ENCODE results near the gene ZNF485. TPM values are rescaled to one million over a fixed set of nuclear protein-coding genes. Genes with fewer than 3 reads are reported as not detected.

The ZNF485 gene
- total RNA-seq, 1 donor = 2.5 TPM

- H3K27me3 ChIP-seq (ENCODE audit: insufficient read depth, low read length) = peaks cover 5% of the 10 kb centered on the region
- H3K27ac ChIP-seq (ENCODE audit: low read depth, low read length) = no peak overlapping the region
- H3K36me3 ChIP-seq (ENCODE audit: insufficient read depth, low read length) = no peaks in the 10 kb centered on the region
- no peak for DNase-seq (ENCODE audit: insufficient read length, low spot score, missing footprints)
- H4K20me1 ChIP-seq (ENCODE audit: insufficient read depth, low read length) = no peaks in the 10 kb centered on the region
- no peak overlapping the region for H2AFZ ChIP-seq (ENCODE audit: low read length)
- peaks cover 6% of the 10 kb centered on the region for H3K4me1 ChIP-seq (ENCODE audit: insufficient read depth, low read length)
- no peaks in the 10 kb centered on the region for H3K9me3 ChIP-seq (ENCODE audit: low read depth, low read length)
- H3K4me2 ChIP-seq (ENCODE audit: insufficient read depth, low read length) = no peak overlapping the region
- TF ChIP-seq CTCF (IDR thresholded peaks at IDR 0.05; ENCODE audit: extremely low read depth, low read depth, low read length) = no peak
- H3K79me2 ChIP-seq (ENCODE audit: insufficient read depth, low read length) = no peaks in the 10 kb centered on the region
- H3K4me3 ChIP-seq (ENCODE audit: insufficient read depth, low read length) = no peak overlapping the region
Measured at GRCh38 chr10:43655311-43655710, 49.1 kb downstream of the ZNF485 start.

- Histone ChIP-seq H3K27me3 (ENCODE audit: insufficient read depth, low read length) (peaks cover 5% of the 10 kb centered on the region), H2AFZ (ENCODE audit: low read length) (no peak overlapping the region), H3K4me3 (ENCODE audit: insufficient read depth, low read length) (no peak overlapping the region), H3K36me3 (ENCODE audit: insufficient read depth, low read length) (no peaks in the 10 kb centered on the region), H4K20me1 (ENCODE audit: insufficient read depth, low read length) (no peaks in the 10 kb centered on the region), H3K79me2 (ENCODE audit: insufficient read depth, low read length) (no peaks in the 10 kb centered on the region), H3K4me2 (ENCODE audit: insufficient read depth, low read length) (no peak overlapping the region), H3K27ac (ENCODE audit: low read depth, low read length) (no peak overlapping the region), H3K4me1 (ENCODE audit: insufficient read depth, low read length) (peaks cover 6% of the 10 kb centered on the region), H3K9me3 (ENCODE audit: low read depth, low read length) (no peaks in the 10 kb centered on the region)
- no peak for TF ChIP-seq CTCF (IDR thresholded peaks at IDR 0.05; ENCODE audit: extremely low read depth, low read depth, low read length)
- DNase-seq (ENCODE audit: insufficient read length, low spot score, missing footprints) = no peak
Measured at GRCh38 chr10:43658227-43658626, 52.0 kb downstream of the ZNF485 start.

GRCh38 chr10:43665054-43665453 is 58.8 kb downstream of the ZNF485 start:
- no peak for TF ChIP-seq CTCF (IDR thresholded peaks at IDR 0.05; ENCODE audit: extremely low read depth, low read depth, low read length)
- Histone ChIP-seq H4K20me1 (ENCODE audit: insufficient read depth, low read length) (no peaks in the 10 kb centered on the region), H3K4me2 (ENCODE audit: insufficient read depth, low read length) (no peak overlapping the region), H3K4me1 (ENCODE audit: insufficient read depth, low read length) (no peaks in the 10 kb centered on the region), H3K27ac (ENCODE audit: low read depth, low read length) (no peak overlapping the region), H3K36me3 (ENCODE audit: insufficient read depth, low read length) (no peaks in the 10 kb centered on the region), H3K4me3 (ENCODE audit: insufficient read depth, low read length) (no peak overlapping the region), H3K27me3 (ENCODE audit: insufficient read depth, low read length) (no peaks in the 10 kb centered on the region), H2AFZ (ENCODE audit: low read length) (no peak overlapping the region), H3K9me3 (ENCODE audit: low read depth, low read length) (no peaks in the 10 kb centered on the region), H3K79me2 (ENCODE audit: insufficient read depth, low read length) (no peaks in the 10 kb centered on the region)
- no peak for DNase-seq (ENCODE audit: insufficient read length, low spot score, missing footprints)

GRCh38 chr10:43666552-43666951 is 60.3 kb downstream of the ZNF485 start:
- Histone ChIP-seq H4K20me1 (ENCODE audit: insufficient read depth, low read length) (no peaks in the 10 kb centered on the region), H3K79me2 (ENCODE audit: insufficient read depth, low read length) (no peaks in the 10 kb centered on the region), H3K9me3 (ENCODE audit: low read depth, low read length) (no peaks in the 10 kb centered on the region), H3K27ac (ENCODE audit: low read depth, low read length) (no peak overlapping the region), H3K4me3 (ENCODE audit: insufficient read depth, low read length) (no peak overlapping the region), H3K4me2 (ENCODE audit: insufficient read depth, low read length) (no peak overlapping the region), H3K4me1 (ENCODE audit: insufficient read depth, low read length) (peaks cover 2% of the 10 kb centered on the region), H2AFZ (ENCODE audit: low read length) (no peak overlapping the region), H3K36me3 (ENCODE audit: insufficient read depth, low read length) (no peaks in the 10 kb centered on the region), H3K27me3 (ENCODE audit: insufficient read depth, low read length) (no peaks in the 10 kb centered on the region)
- no peak for TF ChIP-seq CTCF (IDR thresholded peaks at IDR 0.05; ENCODE audit: extremely low read depth, low read depth, low read length)
- no peak for DNase-seq (ENCODE audit: insufficient read length, low spot score, missing footprints)
